GM15510 (cell line): ENCODE data around the gene POTEE.
"Not testable (repeated sequence)": the region's sequence is repeated elsewhere in the genome, so short reads cannot be mapped to it uniquely, and the experiment has no call there.

ENCODE experiments used
- POLR2A ChIP-seq: IDR thresholded peaks from 3 replicates; pipeline ENCODE4 v1.6.1; 2011; ENCODE audit warnings: borderline replicate concordance; ENCODE audit not compliant: insufficient read length; ENCODE audit errors: extremely low read depth

The POTEE gene

GRCh38 chr2:131209030-131209772 is at the start of gene POTEE:
TSS of gene POTEE (plus strand) at chr2:131209536. CDS start at chr2:131218403, 8,867 bp downstream.
- TF ChIP-seq POLR2A: not testable (repeated sequence)

GRCh38 chr2:131168538-131168937 is 40.8 kb upstream of the POTEE start:
- no peak for TF ChIP-seq POLR2A

GRCh38 chr2:131201098-131201497 is 8.2 kb upstream of the POTEE start:
- no peak for TF ChIP-seq POLR2A
